ENCODE results near the gene HCFC1R1. TPM values are rescaled to one million over a fixed set of nuclear protein-coding genes. Genes with fewer than 3 reads are reported as not detected.
A peak's percentile ranks its signal among the peaks of the same experiment; 100 is the strongest.

Gene HCFC1R1
- total and polyA plus RNA-seq, 8 donors, result 25.1 to 66.6 (median 32.8) TPM

- no peaks in the 10 kb centered on the region for H3K36me3 ChIP-seq
Measured at GRCh38 chr16:2991566-2992261, 32.0 kb downstream of the HCFC1R1 start.

GRCh38 chr16:2990891-2991290 lies 32.9 kb downstream of the HCFC1R1 start:
- no peaks in the 10 kb centered on the region for H3K9me3 ChIP-seq
- H3K27me3 ChIP-seq, result peaks cover 0 to 46% of the 10 kb centered on the region in 2 donors
- DNase-seq (no peak), ATAC-seq (peak; percentile 35)
- TF ChIP-seq CTCF (IDR thresholded peaks at IDR 0.05), result no peak
- H3K27ac ChIP-seq, result no peak overlapping the region
- no peak overlapping the region for H3K4me3 ChIP-seq
- no peaks in the 10 kb centered on the region for H3K4me1 ChIP-seq
- no peaks in the 10 kb centered on the region for H3K36me3 ChIP-seq
- intact Hi-C loops (cut with DNase I), result no loop called here

More at GRCh38 chr16:2991566-2992261, 32.0 kb downstream of the HCFC1R1 start:
- H3K9me3 ChIP-seq, result no peaks in the 10 kb centered on the region
- H3K4me3 ChIP-seq, result no peak overlapping the region
- H3K27me3 ChIP-seq, result peaks cover 0 to 43% of the 10 kb centered on the region in 2 donors
- intact Hi-C loops (cut with DNase I), result no loop called here
- H3K4me1 ChIP-seq, result no peaks in the 10 kb centered on the region
- no peak for ATAC-seq
- H3K27ac ChIP-seq, result no peak overlapping the region
- TF ChIP-seq CTCF (IDR thresholded peaks at IDR 0.05), result no peak
- no peak for DNase-seq

GRCh38 chr16:2988590-2989099 lies 35.1 kb downstream of the HCFC1R1 start:
- DNase-seq, result no peak

GRCh38 chr16:2987833-2988232 lies 35.9 kb downstream of the HCFC1R1 start:
- no peak for ATAC-seq
- Histone ChIP-seq H3K27me3 (peaks cover 0 to 49% of the 10 kb centered on the region in 2 donors), H3K4me1 (peaks cover 0 to 13% of the 10 kb centered on the region in 2 donors), H3K27ac (no peak overlapping the region), H3K4me3 (no peak overlapping the region), H3K36me3 (no peaks in the 10 kb centered on the region), H3K9me3 (no peaks in the 10 kb centered on the region)
- intact Hi-C loops (cut with DNase I), result no loop called here
- TF ChIP-seq CTCF (IDR thresholded peaks at IDR 0.05), result no peak
- DNase-seq, result peak in 2 of 4 donors; percentile 56 to 81

More at GRCh38 chr16:2988590-2989099, 35.1 kb downstream of the HCFC1R1 start:
- intact Hi-C loops (cut with DNase I), result no loop called here
- Histone ChIP-seq H3K27ac (no peak overlapping the region), H3K4me3 (no peak overlapping the region), H3K36me3 (no peaks in the 10 kb centered on the region), H3K9me3 (no peaks in the 10 kb centered on the region), H3K4me1 (peaks cover 0 to 6% of the 10 kb centered on the region in 2 donors), H3K27me3 (peaks cover 0 to 49% of the 10 kb centered on the region in 2 donors)
- ATAC-seq, result no peak
- no peak for TF ChIP-seq CTCF (IDR thresholded peaks at IDR 0.05)

GRCh38 chr16:2987286-2987685 lies 36.5 kb downstream of the HCFC1R1 start:
- H3K27ac ChIP-seq, result no peak overlapping the region
- intact Hi-C loops (cut with DNase I), result no loop called here
- peaks cover 0 to 13% of the 10 kb centered on the region in 2 donors for H3K4me1 ChIP-seq
- H3K27me3 ChIP-seq, result peaks cover 0 to 49% of the 10 kb centered on the region in 2 donors
- H3K4me3 ChIP-seq, result no peak overlapping the region
- DNase-seq, result no peak
- H3K36me3 ChIP-seq, result no peaks in the 10 kb centered on the region
- no peak for TF ChIP-seq CTCF (IDR thresholded peaks at IDR 0.05)
- ATAC-seq, result no peak
- no peaks in the 10 kb centered on the region for H3K9me3 ChIP-seq

All from left lung (tissue), 10 donors.